Activated effector memory CD4-positive, alpha-beta T cell treated with Interleukin-2 at 50 U/mL for 16 hours (primary cell): ENCODE results near the gene ARSA.
"Not testable (repeated sequence)": the region's sequence is repeated elsewhere in the genome, so short reads cannot be mapped to it uniquely, and the experiment has no call there.

Experiments used
- DNase-seq: peaks from one replicate; pipeline ENCODE4 v3.0.0-alpha.2; 2020

Gene ARSA

DNA sequence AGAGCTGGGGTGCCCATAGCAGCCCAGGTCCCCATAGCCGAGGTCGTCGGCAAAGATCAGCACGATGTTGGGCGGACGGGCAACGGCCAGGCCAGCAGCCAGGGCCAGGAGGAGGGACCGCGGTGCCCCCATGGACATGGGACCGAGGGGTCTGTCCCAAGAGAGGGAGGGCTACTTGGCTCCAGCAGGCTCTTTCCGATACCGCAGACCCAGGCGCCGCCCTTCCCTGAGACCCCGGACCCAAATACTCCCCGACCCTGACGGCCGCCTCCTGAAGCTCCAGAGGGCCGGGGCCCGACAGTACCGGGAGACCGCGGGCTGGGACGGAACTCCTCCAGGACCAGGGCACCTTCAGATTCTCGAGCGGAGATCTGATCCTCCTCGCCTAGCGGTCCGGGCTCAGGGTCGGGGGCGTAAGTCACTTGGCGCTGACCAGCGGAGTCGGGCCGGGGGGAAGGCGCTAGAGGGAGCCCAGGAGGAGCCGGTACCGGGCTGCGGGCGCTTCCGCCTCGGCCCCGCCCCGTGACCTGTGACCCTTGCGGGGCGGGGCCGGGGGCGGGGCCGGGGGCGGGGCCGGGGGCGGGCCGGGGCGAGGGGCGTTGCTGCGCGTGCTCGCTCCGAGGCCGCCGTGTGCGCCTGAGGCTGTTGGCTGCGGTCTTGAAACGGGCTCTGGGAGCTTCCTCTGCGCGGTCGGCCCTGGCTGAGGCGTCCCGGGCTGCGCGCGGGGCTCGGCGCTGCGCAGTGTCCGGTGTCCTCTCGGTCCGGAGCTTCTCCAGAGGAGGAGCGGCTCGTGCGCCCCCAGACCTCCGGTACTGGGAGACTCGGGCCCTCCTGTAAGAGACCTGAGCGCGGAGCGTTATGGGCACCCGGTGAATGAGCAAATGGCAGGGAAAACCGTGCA is at the start of gene ARSA:
TSS of gene ARSA (minus strand) at position 511 of the 901 bp plus-strand sequence. CDS start at position 138, 373 bp downstream.
- peak; percentile 72 for DNase-seq

DNA sequence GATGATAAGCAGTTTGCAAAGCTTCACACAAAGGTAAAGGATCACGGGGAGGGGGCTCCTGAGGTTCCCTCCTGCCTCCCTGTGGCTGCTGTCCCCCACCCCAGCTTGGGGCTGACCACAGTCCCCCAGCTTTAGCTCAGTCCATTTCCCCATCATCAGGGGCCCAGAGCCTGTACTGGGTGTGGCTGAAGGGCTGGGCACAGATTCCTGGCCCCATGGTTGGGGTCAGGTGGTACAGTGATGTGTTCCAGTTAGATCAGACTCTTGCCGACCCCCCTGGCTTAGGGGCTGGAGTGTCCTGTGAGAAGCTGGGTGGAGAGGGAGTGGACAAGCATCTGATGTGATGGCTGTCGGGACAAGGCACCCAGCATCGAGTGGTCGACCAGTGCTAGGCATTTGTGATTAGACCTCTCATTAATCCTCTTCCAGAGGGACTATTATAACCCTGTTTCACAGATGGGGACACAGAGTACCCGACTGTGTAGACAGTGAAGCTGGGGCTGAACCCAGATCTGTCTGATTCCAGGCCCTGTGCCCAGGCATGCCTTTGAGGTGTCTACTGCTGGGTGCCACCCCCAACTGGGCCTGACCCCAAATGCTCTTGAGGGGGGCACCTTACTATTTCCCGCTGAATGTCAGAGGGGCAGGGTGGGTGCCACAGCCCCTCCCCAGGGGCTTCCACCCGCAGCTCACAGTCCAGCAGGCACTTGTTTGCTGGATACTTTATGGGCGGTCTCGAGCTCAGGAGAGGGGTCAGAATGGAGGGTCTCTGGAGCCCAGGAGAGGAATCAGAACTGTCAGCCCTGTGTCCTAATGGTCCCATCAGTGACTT is 48.9 kb upstream of the ARSA start:
- no peak for DNase-seq

DNA sequence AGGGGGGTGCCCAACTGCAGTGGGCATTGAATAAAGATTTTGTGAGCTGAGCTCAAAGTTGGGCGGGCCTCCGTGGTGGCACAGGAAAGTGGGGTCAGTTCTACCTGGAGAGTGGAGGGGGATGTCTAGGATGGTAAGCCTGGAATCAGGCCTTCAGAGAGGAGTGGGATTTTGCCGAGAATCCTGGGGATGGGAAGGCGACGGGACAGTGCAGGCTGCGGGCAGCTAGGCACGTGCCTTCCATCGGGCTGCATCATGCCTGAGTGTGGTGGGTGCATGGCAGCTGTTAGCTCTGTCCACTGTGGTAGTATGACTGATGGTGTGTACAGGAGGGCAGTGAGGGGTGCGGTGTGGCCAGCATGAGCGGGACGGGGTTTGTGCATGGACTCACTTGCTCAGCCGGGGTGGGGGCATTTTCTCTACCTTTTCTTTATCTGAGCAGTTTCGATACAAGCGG is 48.3 kb upstream of the ARSA start:
- DNase-seq: no peak

DNA sequence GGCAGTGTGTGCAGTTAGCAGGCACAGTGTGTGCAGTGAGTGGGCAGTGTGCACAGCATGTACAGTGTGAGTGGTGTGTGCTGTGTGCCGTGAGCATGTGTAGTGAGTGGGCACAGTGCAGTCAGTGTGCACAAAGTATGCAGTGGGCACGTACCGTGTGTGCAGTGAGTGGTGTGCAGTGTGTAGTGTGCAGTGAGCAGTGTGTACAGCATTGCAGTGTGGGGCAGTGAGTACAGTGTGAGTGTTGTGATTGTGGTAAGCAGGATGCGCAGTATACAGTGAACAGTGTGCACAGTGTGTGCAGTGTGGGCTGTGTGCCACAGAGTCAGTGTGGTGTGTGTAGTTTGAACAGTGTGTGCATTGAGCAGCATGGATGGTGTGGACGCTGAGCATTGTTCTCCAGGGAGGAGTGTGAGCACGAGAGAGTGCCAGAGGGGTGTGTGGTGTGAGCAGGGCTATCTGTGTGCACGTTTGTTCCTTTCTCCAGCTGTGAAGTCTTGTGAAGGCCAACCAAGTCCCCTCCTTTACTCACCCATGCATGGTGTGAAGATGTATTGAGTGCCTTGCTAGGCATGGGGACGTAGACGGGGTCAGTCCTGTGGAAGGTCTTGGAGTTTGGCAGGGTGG is 47.7 kb upstream of the ARSA start:
- no peak for DNase-seq

DNA sequence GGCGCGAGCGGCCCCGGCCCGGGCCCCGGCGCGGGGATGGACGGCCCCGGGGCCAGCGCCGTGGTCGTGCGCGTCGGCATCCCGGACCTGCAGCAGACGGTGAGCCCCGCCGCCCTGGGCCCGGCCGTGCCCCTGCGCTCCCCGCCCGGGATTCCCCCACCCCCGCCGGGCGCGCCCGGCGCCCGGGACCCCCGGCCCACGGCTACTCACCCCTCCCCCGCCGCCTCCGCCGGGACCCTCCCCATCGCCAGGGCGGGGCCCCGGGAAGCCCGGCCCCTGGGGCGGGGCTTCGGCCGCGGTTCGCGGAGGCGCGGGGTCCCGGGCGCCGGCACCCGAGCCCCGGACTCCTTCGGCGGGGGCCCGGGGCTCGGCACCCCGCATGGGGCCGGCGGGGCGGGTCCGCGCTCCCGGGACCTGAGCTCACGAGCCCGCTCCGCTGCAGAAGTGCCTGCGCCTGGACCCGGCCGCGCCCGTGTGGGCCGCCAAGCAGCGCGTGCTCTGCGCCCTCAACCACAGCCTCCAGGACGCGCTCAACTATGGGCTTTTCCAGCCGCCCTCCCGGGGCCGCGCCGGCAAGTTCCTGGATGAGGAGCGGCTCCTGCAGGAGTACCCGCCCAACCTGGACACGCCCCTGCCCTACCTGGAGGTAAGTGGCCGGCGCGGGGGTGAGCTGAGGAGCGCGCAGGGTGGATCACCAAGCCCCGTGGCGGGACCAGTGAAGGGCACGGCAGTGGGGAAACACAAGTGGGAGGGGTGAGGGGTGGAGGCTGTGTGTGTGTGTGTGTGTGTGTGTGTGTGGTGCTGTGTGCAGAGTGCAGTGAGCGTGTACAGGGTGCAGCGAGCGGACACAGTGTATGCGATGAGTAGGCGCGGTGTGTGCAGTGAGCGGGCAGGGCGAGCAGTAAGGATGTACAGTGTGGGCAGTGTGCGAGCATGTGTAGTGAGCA is 46.9 kb upstream of the ARSA start:
- no peak for DNase-seq

DNA sequence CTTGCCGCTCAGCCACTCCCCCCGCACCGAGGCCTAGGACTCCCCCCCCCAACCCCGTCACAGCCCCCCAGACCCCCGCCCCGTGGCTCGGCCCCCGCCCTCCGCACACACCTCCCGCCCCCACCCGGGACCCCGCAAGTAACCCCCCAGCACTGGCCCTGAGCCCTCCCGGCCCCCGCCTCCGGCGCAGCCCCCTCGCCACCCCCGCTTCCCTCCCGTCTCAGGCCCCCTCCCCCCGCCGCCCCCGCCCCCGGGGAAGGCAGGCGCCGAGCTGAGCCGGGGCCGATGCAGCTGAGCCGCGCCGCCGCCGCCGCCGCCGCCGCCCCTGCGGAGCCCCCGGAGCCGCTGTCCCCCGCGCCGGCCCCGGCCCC is 46.2 kb upstream of the ARSA start:
- no peak for DNase-seq

DNA sequence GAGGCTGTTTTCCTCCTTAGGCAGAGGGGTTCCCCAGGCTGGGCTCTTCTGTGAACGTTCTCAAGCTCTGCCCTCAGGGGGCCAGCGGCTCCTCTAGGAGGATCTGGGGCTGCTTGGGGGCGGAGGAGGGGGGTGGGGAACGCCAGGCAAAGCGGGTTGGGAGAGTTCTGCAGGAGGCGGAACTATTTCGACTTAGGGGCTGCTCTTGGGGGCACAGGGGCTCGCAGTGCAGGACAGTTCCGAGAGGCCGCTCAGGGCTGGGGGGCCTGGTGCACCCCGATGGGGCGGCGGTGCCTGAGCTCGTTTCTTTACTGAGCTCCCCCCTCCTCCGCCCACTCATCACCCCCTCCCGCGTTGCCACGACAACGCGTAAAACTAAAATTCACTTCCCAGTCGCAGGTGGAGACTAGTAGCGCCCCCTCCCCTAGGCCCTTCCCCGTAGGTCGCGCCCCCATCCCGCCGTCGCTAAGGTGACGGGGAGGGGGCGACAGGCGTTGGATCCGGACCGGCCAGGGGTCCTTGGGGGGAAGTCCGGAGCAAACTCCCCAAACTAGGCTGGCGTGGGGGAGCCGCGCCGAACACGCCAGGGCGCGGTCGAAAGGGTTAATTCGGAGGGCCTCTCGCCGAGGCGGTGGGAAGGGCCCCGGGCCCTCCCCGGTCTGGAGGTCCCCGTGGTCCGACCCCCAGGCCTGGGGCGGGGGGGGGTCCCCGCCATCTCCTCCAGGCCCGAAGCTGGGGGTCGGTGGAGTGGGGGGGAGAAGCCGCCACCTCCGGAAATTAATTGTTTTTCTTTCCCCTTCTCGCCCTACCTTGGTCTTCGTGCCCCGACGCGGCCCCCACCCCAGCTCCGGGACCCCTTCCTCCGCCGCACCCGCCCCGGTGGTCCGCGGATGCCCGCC is 45.5 kb upstream of the ARSA start:
- DNase-seq: no peak

DNA sequence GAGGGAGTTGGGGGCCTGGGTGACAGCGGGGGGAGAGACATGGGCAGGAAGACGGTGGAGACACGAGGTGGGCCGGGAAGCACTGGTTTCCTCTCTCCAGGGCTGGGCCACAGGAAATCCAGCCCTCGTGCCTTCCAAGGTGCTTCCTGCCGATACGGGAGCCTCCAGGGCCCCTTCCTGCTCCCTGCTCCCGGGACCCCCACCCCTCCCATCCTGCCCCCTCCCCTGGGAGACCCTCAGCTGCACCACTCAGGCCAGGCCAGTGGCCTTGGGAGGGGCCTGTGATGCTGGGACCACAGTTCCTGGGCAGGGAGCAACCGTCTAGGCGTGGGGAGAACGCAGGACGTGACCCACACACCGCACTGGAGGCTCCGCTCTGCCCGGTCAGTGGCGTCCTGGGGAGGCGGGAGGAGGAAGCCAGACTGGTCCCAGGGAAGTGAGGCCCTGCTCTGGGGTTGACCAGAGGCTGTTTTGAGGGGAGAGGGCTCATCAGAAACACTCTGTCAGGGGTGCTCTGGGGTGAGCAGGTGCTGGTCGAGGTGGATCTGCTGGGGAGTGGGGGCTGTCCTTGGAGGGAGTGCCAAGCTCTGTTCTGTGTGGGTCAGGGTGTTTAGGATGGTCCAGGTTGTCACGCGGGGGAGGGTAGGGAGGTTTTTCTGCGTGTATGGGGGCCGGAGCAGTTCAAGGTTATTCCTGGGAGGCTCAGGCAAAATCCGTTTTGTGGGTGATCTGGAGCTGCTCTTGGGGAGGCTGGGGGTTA is 44.7 kb upstream of the ARSA start, which contains the start of gene SHANK3:
TSS of gene SHANK3 (plus strand) at position 353 of the 760 bp plus-strand sequence.
- DNase-seq: no peak

DNA sequence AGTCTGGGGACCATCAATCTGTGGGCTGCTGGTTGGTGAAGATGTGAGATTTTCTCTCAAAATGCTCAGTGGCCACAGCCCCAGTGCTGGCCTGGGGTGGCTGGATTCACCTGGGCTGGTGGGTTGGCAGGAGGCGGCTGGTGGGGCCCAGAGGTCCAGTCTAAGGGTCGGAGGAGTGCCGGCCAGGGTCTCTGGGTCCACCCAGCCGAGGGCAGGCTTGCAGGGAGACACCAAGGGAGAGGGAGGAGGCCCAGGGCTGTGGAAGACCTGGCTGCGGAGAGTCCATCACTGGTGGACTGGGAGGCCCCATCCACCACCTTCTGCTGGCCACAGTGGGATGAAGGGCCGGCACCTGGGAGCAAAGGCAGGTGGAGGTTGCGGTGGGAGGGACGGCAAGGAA is 44.1 kb upstream of the ARSA start:
- DNase-seq: no peak

DNA sequence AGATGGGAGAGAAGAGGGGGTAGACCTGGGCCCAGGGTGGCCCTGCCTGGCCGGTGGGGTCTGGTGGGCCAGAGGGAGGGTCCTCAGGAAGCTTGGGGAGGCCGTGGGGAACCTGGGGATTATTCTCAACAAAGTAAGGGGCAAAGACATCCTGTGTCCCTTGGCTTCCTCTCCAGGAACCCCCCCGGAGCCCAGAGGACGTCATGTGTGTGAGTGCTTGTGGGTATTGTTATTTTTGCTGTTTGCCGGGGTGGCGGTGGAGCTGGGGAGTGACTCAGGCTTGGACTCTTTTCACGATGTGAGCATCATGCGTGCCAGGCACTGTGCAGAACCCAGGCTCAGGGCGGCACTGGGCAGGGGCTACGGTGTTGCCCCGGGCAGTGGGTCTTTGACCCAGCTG is 43.7 kb upstream of the ARSA start:
- DNase-seq: no peak

DNA sequence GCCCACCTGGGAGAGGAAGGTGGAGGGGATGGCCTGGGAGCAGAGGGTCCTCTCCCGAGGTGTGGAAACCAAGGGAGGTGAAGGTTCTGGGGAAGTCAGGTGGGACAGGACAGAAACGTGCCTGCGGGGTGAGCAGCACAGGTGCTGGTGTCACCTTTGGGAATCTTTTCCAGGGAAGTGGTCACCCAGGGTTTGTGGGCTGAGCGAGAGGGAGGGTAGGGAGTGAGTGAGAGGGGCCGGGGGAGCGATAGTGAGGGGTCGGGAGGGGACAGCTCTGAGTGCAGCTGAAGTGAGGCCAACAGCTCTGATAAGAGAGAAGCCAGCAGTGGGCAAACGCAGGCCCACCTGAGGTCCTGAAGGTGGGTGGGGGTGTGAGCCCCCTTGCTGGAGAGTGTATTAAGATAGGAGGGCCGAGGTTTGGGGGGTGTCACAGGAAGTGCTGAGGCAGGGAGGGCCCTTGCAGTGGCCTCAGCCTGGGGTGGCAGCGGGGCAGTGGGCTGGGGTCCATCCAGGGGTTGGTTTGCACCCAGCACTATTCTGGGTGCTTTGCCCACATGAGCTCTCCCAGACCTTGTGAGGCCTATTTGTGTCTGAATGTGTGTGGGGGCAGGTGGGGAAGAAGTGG is 43.1 kb upstream of the ARSA start:
- no peak for DNase-seq

DNA sequence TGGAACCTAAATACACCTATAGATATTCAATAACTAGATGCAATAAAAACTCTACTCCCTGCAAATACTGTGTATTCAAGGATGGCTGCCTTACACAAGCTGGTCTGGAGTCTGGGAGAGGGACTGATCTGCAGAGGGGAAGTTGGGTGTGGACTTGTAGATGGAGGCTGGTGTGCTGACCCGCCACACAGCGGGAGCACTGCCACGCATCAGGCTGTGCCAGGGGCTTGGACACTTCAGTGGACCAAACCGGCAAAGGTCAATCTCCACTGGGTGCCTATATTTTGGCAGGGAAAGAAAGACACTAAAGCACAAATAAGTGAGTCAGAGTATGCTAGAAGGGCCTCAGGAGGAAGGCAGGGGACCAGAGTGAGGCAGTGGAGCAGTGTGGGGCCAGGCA is 42.6 kb upstream of the ARSA start:
- DNase-seq: no peak

DNA sequence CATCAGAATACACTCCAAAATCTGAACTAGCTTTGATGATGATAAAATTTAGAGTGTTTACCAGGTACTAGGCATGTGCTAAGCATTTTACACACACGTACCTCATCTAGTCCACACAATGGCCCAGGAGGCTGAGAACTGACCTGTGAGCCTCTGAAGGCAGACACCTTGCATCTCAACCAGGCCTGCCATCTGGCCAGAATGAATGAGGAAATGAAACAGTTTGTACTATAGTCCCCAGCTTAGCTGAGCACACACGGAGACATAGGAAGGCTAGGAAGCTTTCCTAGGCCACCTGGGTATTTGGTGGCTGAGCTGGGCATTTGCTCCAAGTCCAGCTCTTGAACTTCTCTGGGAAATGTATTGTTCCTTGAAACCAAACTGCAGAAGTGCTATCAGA is 37.8 kb upstream of the ARSA start:
- no peak for DNase-seq

DNA sequence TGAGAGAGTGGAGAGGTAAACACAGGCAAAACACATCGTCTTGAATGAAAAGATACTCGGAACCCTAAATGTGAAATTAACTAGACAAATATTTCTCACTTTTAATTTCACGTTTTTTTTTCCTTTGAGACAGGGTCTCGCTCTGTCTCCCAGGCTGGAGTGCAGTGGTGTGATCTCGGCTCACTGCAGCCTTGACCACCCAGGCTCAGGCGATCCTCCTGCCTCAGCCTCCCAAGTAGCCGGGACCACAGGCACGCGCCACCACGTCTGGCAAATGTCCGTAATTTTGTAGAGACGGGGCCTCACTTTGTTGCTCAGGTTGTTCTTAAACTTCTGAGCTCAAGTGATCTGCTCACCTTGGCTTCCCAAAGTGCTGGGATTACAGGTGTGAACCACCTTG is 37.3 kb upstream of the ARSA start:
- no peak for DNase-seq

DNA sequence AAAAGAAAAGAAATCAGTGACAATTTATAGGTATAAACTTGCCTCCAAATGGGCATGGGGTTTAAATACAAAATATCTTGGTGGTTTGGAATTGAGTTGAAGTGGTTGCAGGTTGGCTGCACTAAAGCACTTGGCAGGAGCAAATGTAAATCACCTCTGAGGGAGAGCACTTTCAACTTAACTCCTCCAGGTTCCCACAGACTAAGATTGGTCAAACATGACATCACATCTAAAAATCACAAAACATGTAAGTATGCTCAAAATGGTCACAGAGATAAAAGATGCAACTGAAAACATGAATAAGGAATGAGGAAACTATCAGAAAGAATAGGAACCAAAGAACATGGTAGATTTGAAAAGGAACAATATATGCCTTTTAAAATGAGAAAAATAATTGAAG is 32.4 kb upstream of the ARSA start:
- no peak for DNase-seq

DNA sequence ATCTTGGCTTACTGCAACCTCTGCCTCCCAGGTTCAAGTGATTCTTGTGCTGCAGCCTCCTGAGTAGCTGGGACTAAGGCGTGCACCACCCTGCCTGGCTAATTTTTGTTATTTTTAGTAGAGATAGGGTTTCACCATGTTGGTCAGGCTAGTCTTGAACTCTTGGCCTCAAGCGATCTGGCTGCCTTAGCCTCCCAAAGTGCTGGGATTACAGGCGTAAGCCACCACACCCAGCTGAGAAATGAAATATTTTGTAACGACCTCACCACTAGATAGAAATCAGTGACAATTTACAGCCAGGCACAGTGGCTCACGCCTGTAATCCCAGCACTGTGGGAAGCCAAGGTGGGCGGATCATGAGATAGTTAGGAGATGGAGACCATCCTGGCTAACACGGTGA is 31.8 kb upstream of the ARSA start:
- DNase-seq: not testable (repeated sequence)

DNA sequence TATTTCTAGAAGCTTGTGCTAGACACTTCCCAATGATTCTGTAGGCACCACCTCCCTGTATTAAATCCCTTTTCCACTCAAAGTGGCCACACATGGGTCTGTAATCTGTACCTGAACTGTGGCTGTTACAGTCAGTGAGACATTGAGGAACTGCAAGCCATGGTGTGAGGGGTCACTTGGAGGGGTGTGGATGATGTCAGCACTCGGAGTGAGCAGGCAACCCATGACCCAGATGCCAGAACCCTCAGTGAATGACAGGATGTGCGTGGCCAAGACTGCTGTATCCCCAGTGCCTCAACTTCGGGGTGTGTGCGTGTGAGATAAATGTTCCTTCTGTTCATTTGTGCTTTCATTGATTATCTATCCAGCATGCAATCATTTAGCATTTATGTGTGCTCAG is 30.0 kb upstream of the ARSA start:
- DNase-seq: no peak

DNA sequence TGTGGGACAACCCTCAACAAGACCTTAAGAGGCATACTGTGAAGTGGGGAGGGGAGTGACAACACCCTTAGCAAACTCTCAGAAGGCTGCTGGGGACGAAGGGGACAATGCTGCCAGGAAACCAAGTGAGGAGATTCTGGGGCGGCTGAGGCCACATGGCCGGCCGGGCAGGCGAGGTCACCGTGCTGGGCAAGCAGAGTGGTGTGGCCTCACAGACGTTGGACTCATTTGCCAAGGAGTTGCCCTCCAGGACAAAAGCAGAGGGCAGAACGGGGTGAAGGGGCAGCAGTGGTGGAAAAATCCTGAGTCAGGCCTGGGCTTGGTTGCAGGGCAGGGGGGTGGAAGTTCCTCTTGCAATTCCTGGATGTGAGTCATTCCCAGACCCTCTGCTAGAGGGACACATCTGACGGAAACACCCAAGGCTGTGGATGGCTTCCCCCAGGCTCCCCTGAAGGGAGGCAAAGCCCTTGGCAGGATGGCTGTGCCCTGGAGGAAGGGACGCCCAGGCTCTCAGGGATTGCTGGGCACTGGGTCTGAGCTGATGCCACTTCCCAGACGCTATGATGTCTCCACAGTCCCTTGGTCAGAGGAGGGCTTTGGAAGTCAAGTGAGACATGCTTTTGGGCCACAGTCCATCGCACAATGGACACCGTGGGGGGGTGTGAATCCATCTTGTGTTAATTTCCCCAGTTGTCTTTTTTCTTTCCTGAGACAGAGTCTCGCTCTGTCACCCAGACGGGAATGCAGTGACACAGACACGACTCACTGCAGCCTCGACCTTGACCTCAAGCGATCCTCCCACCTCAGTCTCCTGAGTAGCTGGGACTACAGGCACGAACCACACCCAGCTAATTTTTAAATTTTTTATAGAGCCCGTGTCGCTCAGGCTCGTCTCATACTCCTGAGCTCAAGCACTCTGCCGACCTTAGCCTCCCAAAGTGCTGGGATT is 28.4 kb upstream of the ARSA start:
- DNase-seq: no peak

DNA sequence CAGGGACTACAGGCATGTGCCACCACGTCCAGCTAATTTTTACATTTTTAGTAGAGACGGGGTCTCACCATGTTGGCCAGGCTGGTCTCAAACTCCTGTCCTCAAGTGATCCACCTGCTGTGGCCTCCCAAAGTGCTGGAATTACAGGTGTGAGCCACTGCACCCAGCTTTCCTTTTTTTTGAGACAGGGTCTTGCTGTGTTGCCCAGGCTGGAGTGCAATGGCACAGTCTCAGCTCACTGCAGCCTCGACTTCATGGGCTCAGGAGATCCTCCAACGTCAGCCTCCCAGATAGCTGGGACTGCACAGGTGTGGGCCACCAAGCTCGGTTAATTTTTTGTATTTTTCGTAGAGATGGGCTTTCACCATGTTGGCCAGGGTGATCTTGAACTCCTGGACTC is 26.7 kb upstream of the ARSA start:
- DNase-seq: not testable (repeated sequence)
